ENCODE data around the gene RFT1.

RFT1 gene

DNA sequence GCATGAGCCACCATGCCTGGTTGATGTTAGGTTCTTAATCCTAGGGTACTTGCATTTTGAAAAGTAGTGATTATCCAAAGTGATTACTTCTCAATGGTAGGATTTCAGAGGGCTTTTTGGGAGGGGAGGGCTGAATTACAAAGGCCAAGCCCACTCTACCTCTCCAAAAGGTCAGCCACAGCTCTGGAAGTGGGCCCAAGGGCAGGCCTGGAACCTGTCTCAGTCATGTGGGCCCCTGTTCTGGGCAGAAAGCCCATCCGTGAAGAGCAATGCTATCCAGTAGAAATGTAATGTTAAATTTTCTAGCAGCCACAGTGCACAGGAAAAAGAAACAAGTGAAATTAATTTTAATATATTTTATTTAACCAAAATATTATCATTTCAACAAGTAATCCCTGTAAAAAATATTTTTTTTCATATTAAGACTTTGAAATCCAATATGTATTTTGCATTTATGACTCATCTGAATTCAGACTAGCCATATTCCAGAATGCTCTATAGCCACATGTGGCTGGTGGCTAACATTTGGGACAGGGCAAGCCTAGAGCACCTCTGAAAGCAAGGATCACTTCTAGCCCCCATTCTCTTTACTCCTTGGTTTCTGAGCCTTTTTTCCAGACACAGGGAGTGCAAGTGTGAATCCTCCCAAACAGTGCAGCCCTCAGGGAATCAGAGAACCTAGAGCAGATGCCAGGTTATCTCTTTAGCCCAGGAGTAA lies 16.8 kb downstream of the RFT1 start:
- Histone ChIP-seq H3K4me1 (ENCODE audit: control insufficient read depth in 5 of 5, insufficient read depth in 5 of 5, low read length in 5 of 5) (peaks cover 0 to 18% (median 12%) of the 10 kb centered on the region in 5 donors), H3K36me3 (ENCODE audit: control insufficient read depth in 5 of 5, insufficient read depth in 5 of 5, low read length in 5 of 5) (peaks cover 3 to 45% (median 30%) of the 10 kb centered on the region in 5 donors), H3K9ac (ENCODE audit: low read length in 5 of 5) (peak overlapping the region in 2 of 5 donors; percentile 20 to 48), H3K9me3 (ENCODE audit: control insufficient read depth in 5 of 5, low read length in 5 of 5) (no peaks in the 10 kb centered on the region), H3K27ac (ENCODE audit: low read depth, low read length) (peak overlapping the region; percentile 23), H3K4me3 (ENCODE audit: low read depth in 1 of 5, low read length in 5 of 5) (no peak overlapping the region), H3K27me3 (ENCODE audit: control insufficient read depth in 5 of 5, insufficient read depth in 4 of 5, low read length in 5 of 5) (no peaks in the 10 kb centered on the region)

DNA sequence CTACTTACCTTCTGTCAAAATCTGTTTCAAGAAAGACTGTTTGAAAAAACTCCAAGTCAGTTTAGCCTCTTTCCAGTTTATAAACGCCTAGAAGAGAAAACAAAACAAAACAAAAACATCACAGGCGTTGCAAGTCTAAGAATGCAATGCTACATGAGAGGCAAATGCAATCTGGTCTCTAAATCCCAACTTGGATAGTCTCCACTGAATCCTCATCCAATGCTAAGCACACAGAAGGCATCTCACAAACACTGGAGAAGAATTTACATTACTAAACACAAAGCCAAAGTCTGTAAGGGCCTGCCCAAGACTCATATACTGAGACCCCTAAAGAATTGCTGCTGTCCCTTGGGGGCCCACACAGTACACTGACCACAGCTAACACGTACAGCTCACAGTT lies 18.4 kb downstream of the RFT1 start:
- peaks cover 0 to 18% (median 12%) of the 10 kb centered on the region in 5 donors for H3K4me1 ChIP-seq (ENCODE audit: control insufficient read depth in 5 of 5, insufficient read depth in 5 of 5, low read length in 5 of 5)

DNA sequence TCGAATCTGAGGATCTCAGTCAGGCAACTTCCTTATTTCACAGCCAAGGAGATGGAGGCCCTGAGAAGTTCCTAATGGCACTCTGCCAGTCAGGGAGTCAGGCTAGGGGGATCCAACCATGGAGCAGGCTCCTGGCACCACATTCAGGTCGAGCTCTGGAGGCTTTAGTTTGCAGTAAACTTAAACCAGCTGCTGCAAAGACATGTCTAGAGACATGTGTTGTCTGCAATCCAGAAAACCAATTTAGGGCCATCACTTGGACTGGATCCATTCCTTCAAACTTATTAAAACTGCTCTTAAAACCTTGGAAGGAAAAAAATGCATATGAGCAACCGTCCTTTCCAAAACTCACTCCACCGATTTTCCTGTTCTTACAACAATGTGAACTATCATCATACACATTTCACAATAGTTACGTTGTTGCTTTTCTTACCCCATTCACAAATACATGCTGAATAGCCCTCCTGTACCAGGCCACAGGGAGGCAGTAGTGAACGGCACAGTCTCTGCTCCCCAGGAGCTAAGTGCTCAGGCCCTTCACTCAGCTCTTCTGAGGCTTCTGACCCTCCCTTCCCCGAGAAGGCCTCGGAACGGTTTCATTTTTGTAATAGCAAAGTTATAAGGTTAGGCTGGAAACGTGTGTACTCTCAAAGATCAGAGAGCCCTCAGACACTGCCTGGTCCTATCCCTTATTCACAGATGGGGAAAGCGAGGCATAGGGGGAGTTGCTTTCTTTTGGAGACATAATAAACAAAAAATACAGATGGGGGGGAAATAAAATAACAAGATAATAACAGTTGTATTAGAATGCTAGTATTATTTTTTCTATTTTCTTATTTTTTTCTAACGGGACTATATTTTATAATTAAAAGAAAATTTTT lies 20.1 kb downstream of the RFT1 start:
- H3K9me3 ChIP-seq (ENCODE audit: control insufficient read depth in 5 of 5, low read length in 5 of 5) = no peaks in the 10 kb centered on the region
- H3K36me3 ChIP-seq (ENCODE audit: control insufficient read depth in 5 of 5, insufficient read depth in 5 of 5, low read length in 5 of 5) = peaks cover 0 to 27% (median 18%) of the 10 kb centered on the region in 5 donors
- H3K4me3 ChIP-seq (ENCODE audit: low read depth in 1 of 5, low read length in 5 of 5) = no peak overlapping the region
- no peak overlapping the region for H3K27ac ChIP-seq (ENCODE audit: low read depth, low read length)
- H3K4me1 ChIP-seq (ENCODE audit: control insufficient read depth in 5 of 5, insufficient read depth in 5 of 5, low read length in 5 of 5) = peaks cover 0 to 18% (median 12%) of the 10 kb centered on the region in 5 donors
- no peaks in the 10 kb centered on the region for H3K27me3 ChIP-seq (ENCODE audit: control insufficient read depth in 5 of 5, insufficient read depth in 4 of 5, low read length in 5 of 5)
- H3K9ac ChIP-seq (ENCODE audit: low read length in 5 of 5) = peak overlapping the region in 3 of 5 donors; percentile 53 to 62 (median 57)

More for the DNA sequence above, 18.4 kb downstream of the RFT1 start:
- no peak overlapping the region for H3K9ac ChIP-seq (ENCODE audit: low read length in 5 of 5)
- no peak overlapping the region for H3K4me3 ChIP-seq (ENCODE audit: low read depth in 1 of 5, low read length in 5 of 5)
- H3K9me3 ChIP-seq (ENCODE audit: control insufficient read depth in 5 of 5, low read length in 5 of 5) = no peaks in the 10 kb centered on the region
- H3K36me3 ChIP-seq (ENCODE audit: control insufficient read depth in 5 of 5, insufficient read depth in 5 of 5, low read length in 5 of 5) = peaks cover under 1 to 34% (median 21%) of the 10 kb centered on the region in 5 donors
- no peak overlapping the region for H3K27ac ChIP-seq (ENCODE audit: low read depth, low read length)
- no peaks in the 10 kb centered on the region for H3K27me3 ChIP-seq (ENCODE audit: control insufficient read depth in 5 of 5, insufficient read depth in 4 of 5, low read length in 5 of 5)

DNA sequence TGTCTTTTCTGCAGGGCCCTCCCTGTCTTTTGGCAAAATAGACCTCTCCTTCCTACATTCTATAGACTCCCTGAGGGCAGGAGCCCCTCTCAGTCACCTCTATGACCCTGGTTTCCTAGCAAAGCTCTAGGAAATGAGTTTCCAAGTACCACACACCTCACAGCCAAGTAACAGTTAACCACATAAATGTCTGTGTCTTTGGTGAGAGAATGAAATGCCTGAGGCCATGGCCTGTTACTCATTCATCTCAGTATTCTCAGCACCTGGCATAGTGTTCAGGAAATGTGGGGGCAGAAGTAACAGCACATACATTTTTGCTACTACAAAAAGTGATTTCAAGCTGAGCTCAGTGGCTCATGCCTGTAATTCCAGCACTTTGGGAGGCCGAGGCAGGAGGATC lies 21.0 kb downstream of the RFT1 start:
- Histone ChIP-seq H3K27ac (ENCODE audit: low read depth, low read length) (no peak overlapping the region), H3K9me3 (ENCODE audit: control insufficient read depth in 5 of 5, low read length in 5 of 5) (no peaks in the 10 kb centered on the region), H3K36me3 (ENCODE audit: control insufficient read depth in 5 of 5, insufficient read depth in 5 of 5, low read length in 5 of 5) (peaks cover 0 to 24% (median 14%) of the 10 kb centered on the region in 5 donors), H3K4me1 (ENCODE audit: control insufficient read depth in 5 of 5, insufficient read depth in 5 of 5, low read length in 5 of 5) (peaks cover 0 to 21% (median 12%) of the 10 kb centered on the region in 5 donors), H3K4me3 (ENCODE audit: low read depth in 1 of 5, low read length in 5 of 5) (no peak overlapping the region), H3K9ac (ENCODE audit: low read length in 5 of 5) (no peak overlapping the region), H3K27me3 (ENCODE audit: control insufficient read depth in 5 of 5, insufficient read depth in 4 of 5, low read length in 5 of 5) (no peaks in the 10 kb centered on the region)

DNA sequence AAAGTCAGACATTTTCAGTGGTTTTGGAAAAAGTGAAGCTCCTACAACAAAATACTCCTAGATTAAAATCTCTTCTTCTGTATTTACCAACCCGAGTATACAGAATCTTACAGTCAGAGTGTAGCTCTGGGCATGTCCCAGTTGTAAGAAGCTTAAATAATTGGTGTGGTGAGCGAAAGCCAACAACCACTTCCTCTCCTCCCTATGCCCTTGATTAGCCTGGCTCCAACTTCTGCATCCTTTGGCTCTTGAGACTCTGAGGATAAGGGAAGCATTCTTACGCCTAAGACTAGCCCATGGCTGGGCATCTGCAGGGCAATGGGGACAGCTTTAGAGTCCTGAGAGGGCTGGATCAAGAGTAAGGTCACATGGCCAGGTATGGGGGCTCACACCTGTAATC lies 25.5 kb downstream of the RFT1 start:
- Histone ChIP-seq H3K4me1 (ENCODE audit: control insufficient read depth in 5 of 5, insufficient read depth in 5 of 5, low read length in 5 of 5) (peaks cover 0 to 22% (median 15%) of the 10 kb centered on the region in 5 donors), H3K27me3 (ENCODE audit: control insufficient read depth in 5 of 5, insufficient read depth in 4 of 5, low read length in 5 of 5) (no peaks in the 10 kb centered on the region), H3K9ac (ENCODE audit: low read length in 5 of 5) (no peak overlapping the region), H3K27ac (ENCODE audit: low read depth, low read length) (no peak overlapping the region), H3K9me3 (ENCODE audit: control insufficient read depth in 5 of 5, low read length in 5 of 5) (no peaks in the 10 kb centered on the region), H3K4me3 (ENCODE audit: low read depth in 1 of 5, low read length in 5 of 5) (no peak overlapping the region), H3K36me3 (ENCODE audit: control insufficient read depth in 5 of 5, insufficient read depth in 5 of 5, low read length in 5 of 5) (peaks cover 0 to 54% (median 33%) of the 10 kb centered on the region in 5 donors)

DNA sequence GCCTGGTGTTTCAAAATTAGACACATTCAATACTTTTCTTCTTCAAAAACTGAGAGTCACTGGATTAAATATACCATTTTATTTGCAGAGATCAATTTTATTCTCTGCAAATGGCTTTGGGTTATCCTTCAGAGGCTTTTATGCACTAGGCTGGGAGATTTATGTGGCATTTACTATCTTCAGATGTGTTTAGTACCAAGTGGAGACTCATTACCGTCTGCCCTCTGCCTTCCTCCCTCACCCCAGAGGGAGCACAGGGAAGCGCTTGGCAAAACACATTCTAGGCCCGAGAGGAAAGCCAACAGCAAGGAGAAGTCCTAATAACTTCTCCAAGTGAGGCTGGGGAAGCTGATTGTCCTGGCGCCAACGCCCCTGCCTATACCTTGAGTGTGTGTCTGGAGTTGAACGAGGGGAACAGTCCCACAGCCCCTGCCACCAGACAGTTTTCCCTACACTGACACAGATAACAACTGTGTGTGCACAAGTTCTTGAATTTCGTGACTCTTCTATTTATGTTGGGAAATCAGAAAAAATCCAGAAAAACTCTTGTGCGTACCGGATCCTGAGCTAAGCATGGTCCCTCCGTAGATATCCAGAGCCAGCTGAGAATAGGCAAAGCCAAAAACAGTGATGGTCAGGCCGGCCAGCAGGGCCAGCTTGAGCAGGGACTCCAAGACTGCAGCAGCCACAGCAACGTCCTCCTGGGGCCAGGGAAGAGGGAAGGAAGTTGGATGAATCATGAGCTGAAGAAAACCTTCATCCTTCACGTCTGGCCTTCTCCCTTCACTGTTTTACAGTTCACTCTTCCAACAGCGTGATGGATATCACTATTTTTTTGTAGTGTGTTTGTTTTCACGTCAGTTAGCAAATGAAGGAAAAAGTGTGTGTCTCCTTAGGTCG lies 26.6 kb downstream of the RFT1 start:
- Histone ChIP-seq H3K4me1 (ENCODE audit: control insufficient read depth in 5 of 5, insufficient read depth in 5 of 5, low read length in 5 of 5) (peaks cover 0 to 17% (median 14%) of the 10 kb centered on the region in 5 donors), H3K27me3 (ENCODE audit: control insufficient read depth in 5 of 5, insufficient read depth in 4 of 5, low read length in 5 of 5) (no peaks in the 10 kb centered on the region), H3K27ac (ENCODE audit: low read depth, low read length) (no peak overlapping the region), H3K4me3 (ENCODE audit: low read depth in 1 of 5, low read length in 5 of 5) (no peak overlapping the region), H3K9me3 (ENCODE audit: control insufficient read depth in 5 of 5, low read length in 5 of 5) (no peaks in the 10 kb centered on the region), H3K36me3 (ENCODE audit: control insufficient read depth in 5 of 5, insufficient read depth in 5 of 5, low read length in 5 of 5) (peaks cover 0 to 61% (median 38%) of the 10 kb centered on the region in 5 donors), H3K9ac (ENCODE audit: low read length in 5 of 5) (no peak overlapping the region)

DNA sequence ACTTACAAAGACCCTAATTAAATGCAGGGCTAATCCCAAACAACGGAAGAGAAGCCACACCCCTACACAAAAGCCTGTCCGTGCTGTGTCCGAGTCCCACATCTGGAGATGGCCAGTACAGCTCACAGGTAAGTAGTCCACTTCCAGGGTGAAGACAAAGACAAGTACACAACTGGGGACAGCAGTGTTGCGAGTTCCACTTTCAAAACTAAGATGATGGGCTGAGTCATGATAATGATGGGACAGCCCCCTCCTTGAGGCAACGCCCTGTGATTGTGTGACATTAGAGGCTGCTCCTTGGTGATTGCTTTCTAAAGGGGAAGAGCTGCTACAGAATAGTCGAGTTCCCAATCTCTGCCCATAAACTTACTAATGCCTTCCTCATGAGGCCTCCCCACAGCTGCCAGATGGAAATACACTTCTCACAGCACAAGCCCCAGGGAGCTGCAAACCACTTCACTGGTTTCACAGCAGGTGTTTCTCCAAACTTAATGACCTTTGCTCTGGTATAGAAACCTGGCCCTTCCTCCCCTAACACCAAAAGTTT lies 27.6 kb downstream of the RFT1 start:
- Histone ChIP-seq H3K36me3 (ENCODE audit: control insufficient read depth in 5 of 5, insufficient read depth in 5 of 5, low read length in 5 of 5) (peaks cover 0 to 63% (median 39%) of the 10 kb centered on the region in 5 donors), H3K9ac (ENCODE audit: low read length in 5 of 5) (peak overlapping the region in 1 of 5 donors; percentile 0)

DNA sequence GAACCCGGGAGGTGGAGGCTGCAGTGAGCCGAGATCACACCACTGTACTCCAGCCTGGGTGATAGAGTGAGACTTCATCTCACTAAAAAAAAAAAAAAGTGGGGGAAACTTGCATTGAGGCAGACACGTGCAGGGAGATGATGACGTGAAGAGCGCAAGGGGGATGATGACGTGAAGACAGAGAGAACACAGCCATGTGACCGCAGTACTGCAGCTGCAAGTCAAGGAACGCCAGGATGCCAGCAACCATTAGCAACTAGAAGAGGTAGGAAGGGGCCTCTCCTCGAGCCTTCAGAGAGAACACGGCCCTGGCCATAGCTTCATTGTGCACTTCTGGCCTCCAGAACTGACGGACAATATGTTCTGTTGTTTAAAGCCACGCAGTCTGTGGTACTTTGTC lies 28.3 kb downstream of the RFT1 start:
- Histone ChIP-seq H3K4me1 (ENCODE audit: control insufficient read depth in 5 of 5, insufficient read depth in 5 of 5, low read length in 5 of 5) (peaks cover 0 to 17% (median 14%) of the 10 kb centered on the region in 5 donors), H3K36me3 (ENCODE audit: control insufficient read depth in 5 of 5, insufficient read depth in 5 of 5, low read length in 5 of 5) (peaks cover 2 to 61% (median 39%) of the 10 kb centered on the region in 5 donors), H3K27ac (ENCODE audit: low read depth, low read length) (no peak overlapping the region), H3K4me3 (ENCODE audit: low read depth in 1 of 5, low read length in 5 of 5) (no peak overlapping the region), H3K9ac (ENCODE audit: low read length in 5 of 5) (no peak overlapping the region), H3K9me3 (ENCODE audit: control insufficient read depth in 5 of 5, low read length in 5 of 5) (no peaks in the 10 kb centered on the region), H3K27me3 (ENCODE audit: control insufficient read depth in 5 of 5, insufficient read depth in 4 of 5, low read length in 5 of 5) (no peaks in the 10 kb centered on the region)

More for the DNA sequence above, 27.6 kb downstream of the RFT1 start:
- H3K9me3 ChIP-seq (ENCODE audit: control insufficient read depth in 5 of 5, low read length in 5 of 5) = no peaks in the 10 kb centered on the region
- H3K4me3 ChIP-seq (ENCODE audit: low read depth in 1 of 5, low read length in 5 of 5) = no peak overlapping the region
- no peak overlapping the region for H3K27ac ChIP-seq (ENCODE audit: low read depth, low read length)
- H3K27me3 ChIP-seq (ENCODE audit: control insufficient read depth in 5 of 5, insufficient read depth in 4 of 5, low read length in 5 of 5) = no peaks in the 10 kb centered on the region
- H3K4me1 ChIP-seq (ENCODE audit: control insufficient read depth in 5 of 5, insufficient read depth in 5 of 5, low read length in 5 of 5) = peaks cover 0 to 17% (median 14%) of the 10 kb centered on the region in 5 donors

DNA sequence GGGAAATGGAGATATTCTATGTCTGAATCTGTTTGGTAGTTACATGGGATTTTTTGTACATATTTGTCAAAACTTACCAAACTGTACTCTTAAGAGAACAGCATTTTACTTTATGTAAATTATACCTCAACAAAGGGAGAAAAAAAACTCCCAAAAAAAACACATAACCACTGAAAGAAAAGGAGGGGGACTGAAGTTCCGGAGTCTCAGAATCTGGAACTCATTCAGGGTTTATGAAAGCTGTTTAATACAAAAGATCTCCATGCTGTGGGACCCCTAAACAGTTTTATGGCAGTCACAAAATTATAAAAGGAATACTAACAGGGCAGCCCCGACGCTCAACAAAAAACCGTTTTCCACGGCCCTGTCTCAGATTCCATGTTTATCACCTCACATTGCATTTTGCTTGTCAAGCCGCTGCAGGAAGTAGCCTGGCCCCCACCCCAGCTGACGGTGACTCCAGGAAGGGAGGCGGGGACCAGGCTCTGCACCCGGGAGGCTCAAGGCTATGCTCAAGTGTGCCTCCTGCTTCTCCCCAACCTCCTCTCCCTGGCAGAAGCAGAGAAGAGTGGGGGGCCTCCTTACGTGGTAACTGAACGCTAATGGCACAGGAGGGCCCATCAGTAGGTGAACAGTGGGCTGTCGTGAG lies 29.3 kb downstream of the RFT1 start:
- Histone ChIP-seq H3K27me3 (ENCODE audit: control insufficient read depth in 5 of 5, insufficient read depth in 4 of 5, low read length in 5 of 5) (no peaks in the 10 kb centered on the region), H3K9me3 (ENCODE audit: control insufficient read depth in 5 of 5, low read length in 5 of 5) (no peaks in the 10 kb centered on the region), H3K4me1 (ENCODE audit: control insufficient read depth in 5 of 5, insufficient read depth in 5 of 5, low read length in 5 of 5) (peaks cover 0 to 17% (median 14%) of the 10 kb centered on the region in 5 donors), H3K9ac (ENCODE audit: low read length in 5 of 5) (no peak overlapping the region), H3K36me3 (ENCODE audit: control insufficient read depth in 5 of 5, insufficient read depth in 5 of 5, low read length in 5 of 5) (peaks cover 2 to 63% (median 41%) of the 10 kb centered on the region in 5 donors), H3K27ac (ENCODE audit: low read depth, low read length) (no peak overlapping the region), H3K4me3 (ENCODE audit: low read depth in 1 of 5, low read length in 5 of 5) (no peak overlapping the region)
